Measurements from ENCODE around the gene LRRC27. TPM values are rescaled to one million over a fixed set of nuclear protein-coding genes. Genes with fewer than 3 reads are reported as not detected.

The LRRC27 gene
- polyA plus RNA-seq, 1 experiment = 9.2 TPM

- TF ChIP-seq CTCF (IDR thresholded peaks at IDR 0.05; ENCODE audit: low read depth, low read length) = no peak
- Histone ChIP-seq H3K9me3 (ENCODE audit: control insufficient read depth, insufficient read depth, low read length) (peaks cover 10% of the 10 kb centered on the region; the same call in 1 of the 2 replicates), H3K4me3 (ENCODE audit: low read depth, low read length) (no peak overlapping the region), H3K27ac (ENCODE audit: low read depth, low read length) (peak overlapping the region; percentile 70), H3K27me3 (ENCODE audit: control insufficient read depth, insufficient read depth, low read length) (no peaks in the 10 kb centered on the region)
- POLR2A ChIA-PET = interaction anchor here (0.7 kb wide), 1 partner anchor 11 kb away, joined by 5 read pairs; no protein-coding TSS in a partner anchor
- no peak for DNase-seq (ENCODE audit: low read depth, low spot score)
- CTCF ChIA-PET = no interaction called here
Observed at GRCh38 chr10:132420981-132421846, 89.2 kb downstream of the LRRC27 start.

- DNase-seq (ENCODE audit: low read depth, low spot score) = no peak
- POLR2A ChIA-PET = interaction anchor here (0.7 kb wide), 1 partner anchor 10 kb away, joined by 5 read pairs; no protein-coding TSS in a partner anchor
- Histone ChIP-seq H3K9me3 (ENCODE audit: control insufficient read depth, insufficient read depth, low read length) (peaks cover 10% of the 10 kb centered on the region; the same call in 1 of the 2 replicates), H3K4me3 (ENCODE audit: low read depth, low read length) (no peak overlapping the region), H3K27me3 (ENCODE audit: control insufficient read depth, insufficient read depth, low read length) (no peaks in the 10 kb centered on the region), H3K27ac (ENCODE audit: low read depth, low read length) (peak overlapping the region; percentile 70)
- CTCF ChIA-PET = no interaction called here
- no peak for TF ChIP-seq CTCF (IDR thresholded peaks at IDR 0.05; ENCODE audit: low read depth, low read length)
Observed at GRCh38 chr10:132421847-132422751, 90.1 kb downstream of the LRRC27 start.

GRCh38 chr10:132422903-132423825 lies 91.2 kb downstream of the LRRC27 start:
- no peak for DNase-seq (ENCODE audit: low read depth, low spot score)
- Histone ChIP-seq H3K27me3 (ENCODE audit: control insufficient read depth, insufficient read depth, low read length) (no peaks in the 10 kb centered on the region), H3K4me3 (ENCODE audit: low read depth, low read length) (no peak overlapping the region), H3K27ac (ENCODE audit: low read depth, low read length) (no peak overlapping the region), H3K9me3 (ENCODE audit: control insufficient read depth, insufficient read depth, low read length) (peaks cover 10% of the 10 kb centered on the region; the same call in 1 of the 2 replicates)
- CTCF ChIA-PET = no interaction called here
- POLR2A ChIA-PET = no interaction called here
- TF ChIP-seq CTCF (IDR thresholded peaks at IDR 0.05; ENCODE audit: low read depth, low read length) = no peak

- POLR2A ChIA-PET = no interaction called here
- H3K27me3 ChIP-seq (ENCODE audit: control insufficient read depth, insufficient read depth, low read length) = no peaks in the 10 kb centered on the region
- H3K9me3 ChIP-seq (ENCODE audit: control insufficient read depth, insufficient read depth, low read length) = peaks cover 10% of the 10 kb centered on the region; the same call in 1 of the 2 replicates
- CTCF ChIA-PET = no interaction called here
- TF ChIP-seq CTCF (IDR thresholded peaks at IDR 0.05; ENCODE audit: low read depth, low read length) = no peak
- H3K27ac ChIP-seq (ENCODE audit: low read depth, low read length) = no peak overlapping the region
- H3K4me3 ChIP-seq (ENCODE audit: low read depth, low read length) = no peak overlapping the region
- no peak for DNase-seq (ENCODE audit: low read depth, low spot score)
Observed at GRCh38 chr10:132423966-132424861, 92.2 kb downstream of the LRRC27 start.
